ENCODE data around the gene SIL1. TPM values are rescaled to one million over a fixed set of nuclear protein-coding genes. Genes with fewer than 3 reads are reported as not detected.
A peak's percentile ranks its signal among the peaks of the same experiment; 100 is the strongest.

SIL1 gene
- total and polyA plus RNA-seq, 2 of the 8 experiments (the other 6 are each of a cell fraction or from before 2014, with no cell fraction given), result 8.3 to 12.8 TPM

DNA sequence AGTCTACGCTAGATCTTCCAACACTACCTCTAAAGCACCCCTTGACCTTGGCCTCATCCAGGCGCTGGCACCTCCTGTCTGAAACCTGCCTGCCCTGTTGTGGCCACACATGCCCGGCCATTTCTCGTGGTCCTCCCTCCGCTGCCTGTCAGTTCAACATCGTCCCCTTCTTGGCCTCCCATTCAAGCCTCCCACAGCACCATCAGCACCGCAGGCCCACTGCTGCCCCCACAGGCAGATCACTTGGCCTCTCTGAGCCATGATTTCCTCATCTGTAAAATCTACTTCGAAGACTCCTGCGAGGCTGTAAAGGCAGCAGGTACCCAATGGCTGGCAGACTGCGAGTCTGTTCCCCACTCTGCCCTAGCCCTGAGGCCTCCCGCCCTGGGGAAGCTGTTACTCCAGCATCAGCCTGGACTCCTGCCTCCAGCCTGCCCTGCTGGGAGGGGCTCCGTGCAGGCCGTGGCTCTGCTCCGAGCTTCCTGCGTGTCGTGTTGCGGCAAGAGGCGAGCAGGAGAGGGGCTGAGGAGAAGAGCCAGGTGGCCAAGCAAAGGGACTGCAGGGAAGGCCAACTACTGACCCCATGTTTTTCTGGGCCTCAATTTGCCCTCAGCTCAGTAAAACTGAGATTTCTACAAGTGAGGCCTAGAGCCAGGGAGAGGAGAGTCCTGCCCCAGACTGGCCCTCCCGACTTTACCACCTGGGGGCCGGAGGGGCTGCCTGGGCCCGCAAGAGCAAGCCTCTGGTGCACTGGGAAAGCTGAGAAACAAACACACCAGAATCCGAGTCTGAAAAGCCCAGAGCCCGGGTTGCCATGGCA lies 252.5 kb downstream of the SIL1 start:
- Histone ChIP-seq H3K23ac (ENCODE audit: insufficient read length) (no peak overlapping the region), H2BK120ac (replicated peaks; ENCODE audit: low read depth, low read length) (no peak overlapping the region), H3K4me2 (ENCODE audit: insufficient read depth in 1 of 2, low read depth in 2 of 2, low read length in 2 of 2) (no peak overlapping the region), H2BK20ac (ENCODE audit: low read length) (no peak overlapping the region), H3K4me1 (replicated peaks in 1 of 4; ENCODE audit: control insufficient read depth in 3 of 4, insufficient read depth in 4 of 4, low read length in 3 of 4) (peaks cover 0 to 24% (median 11%) of the 10 kb centered on the region in 4 experiments; a peak in 6 of 7 replicates), H3K4ac (replicated peaks; ENCODE audit: insufficient read length, low read depth, low read length) (no peak overlapping the region), H4K5ac (ENCODE audit: insufficient read length, low read depth, low read length) (no peak overlapping the region), H2BK5ac (ENCODE audit: low read depth, low read length) (no peak overlapping the region; the same call in 1 of the 2 replicates), H2AK5ac (ENCODE audit: low read depth, low read length) (no peak overlapping the region), H2BK12ac (ENCODE audit: low read depth, low read length) (no peak overlapping the region), H3K27me3 (replicated peaks in 1 of 4; ENCODE audit: control insufficient read depth in 3 of 4, extremely low read depth in 1 of 4, insufficient read depth in 3 of 4, low read length in 3 of 4) (no peaks in the 10 kb centered on the region), H3K14ac (ENCODE audit: insufficient read length) (no peak overlapping the region), H4K91ac (replicated peaks; ENCODE audit: insufficient read length, low read length) (no peak overlapping the region), H2BK15ac (ENCODE audit: low read length) (peak overlapping the region; percentile 48; the same call in 1 of the 2 replicates), H3K56ac (replicated peaks; ENCODE audit: insufficient read length, low read depth, low read length) (no peak overlapping the region), H3K23me2 (ENCODE audit: low read depth, low read length) (no peaks in the 10 kb centered on the region), H3K9ac (replicated peaks in 1 of 4; ENCODE audit: extremely low read depth in 1 of 4, low read depth in 3 of 4, low read length in 3 of 4) (no peak overlapping the region), H2AFZ (ENCODE audit: low read length) (no peak overlapping the region), H3K18ac (ENCODE audit: extremely low read depth, low read length) (peak overlapping the region; percentile 1; the same call in 1 of the 2 replicates), H4K8ac (ENCODE audit: extremely low read depth, insufficient read depth, low read length) (no peak overlapping the region; the same call in 1 of the 2 replicates), H3K4me3 (ENCODE audit: extremely low read depth in 1 of 4, insufficient read depth in 2 of 4, low read depth in 3 of 4, low read length in 4 of 4) (no peak overlapping the region), H4K20me1 (replicated peaks in 1 of 2; ENCODE audit: control insufficient read depth in 1 of 2, insufficient read depth in 2 of 2, low read length in 2 of 2) (peaks cover 0 to 3% of the 10 kb centered on the region in 2 experiments), H3K79me1 (ENCODE audit: low read depth, low read length) (no peaks in the 10 kb centered on the region), H3K9me3 (ENCODE audit: insufficient read depth in 2 of 2, low read depth in 1 of 2, low read length in 1 of 2) (no peaks in the 10 kb centered on the region), H3K27ac (ENCODE audit: low read depth, low read length) (no peak overlapping the region), H3K79me2 (ENCODE audit: control insufficient read depth in 1 of 2, insufficient read depth in 2 of 2, low read length in 2 of 2) (no peaks in the 10 kb centered on the region), H3K36me3 (ENCODE audit: control insufficient read depth in 2 of 4, insufficient read depth in 4 of 4, low read length in 3 of 4) (no peaks in the 10 kb centered on the region)
- ChIA-PET POLR2A (ENCODE audit: partially characterized antibody) (interaction anchor here (1.0 to 1.6 kb wide), 4 partner anchors 9 to 370 kb away, joined by 3 to 4 read pairs (median 3); partner anchors contain the start of gene MATR3), CTCF (ENCODE audit: partially characterized antibody) (interaction anchor here (0.6 to 3.1 kb wide), 16 partner anchors 10 to 323 kb away, joined by 3 to 19 read pairs (median 3); no protein-coding TSS in a partner anchor)
- FAIRE-seq (no peak), DNase-seq (ENCODE audit: low read depth in 1 of 2, low spot score in 2 of 2) (no peak)
- WGBS, 2 experiments (ENCODE audit: extremely low coverage in 1 of 2, insufficient coverage in 1 of 2, insufficient read length in 1 of 2, insufficient replicate concordance in 2 of 2, low coverage in 1 of 2, low lambda C conversion rate in 2 of 2, missing lambda C conversion rate in 1 of 2), result 80% methylated on average over 22 of the region's 23 CpGs; no CpG with 5 or more reads in 1 of the 2 experiments
- TF ChIP-seq, protein P1, sequence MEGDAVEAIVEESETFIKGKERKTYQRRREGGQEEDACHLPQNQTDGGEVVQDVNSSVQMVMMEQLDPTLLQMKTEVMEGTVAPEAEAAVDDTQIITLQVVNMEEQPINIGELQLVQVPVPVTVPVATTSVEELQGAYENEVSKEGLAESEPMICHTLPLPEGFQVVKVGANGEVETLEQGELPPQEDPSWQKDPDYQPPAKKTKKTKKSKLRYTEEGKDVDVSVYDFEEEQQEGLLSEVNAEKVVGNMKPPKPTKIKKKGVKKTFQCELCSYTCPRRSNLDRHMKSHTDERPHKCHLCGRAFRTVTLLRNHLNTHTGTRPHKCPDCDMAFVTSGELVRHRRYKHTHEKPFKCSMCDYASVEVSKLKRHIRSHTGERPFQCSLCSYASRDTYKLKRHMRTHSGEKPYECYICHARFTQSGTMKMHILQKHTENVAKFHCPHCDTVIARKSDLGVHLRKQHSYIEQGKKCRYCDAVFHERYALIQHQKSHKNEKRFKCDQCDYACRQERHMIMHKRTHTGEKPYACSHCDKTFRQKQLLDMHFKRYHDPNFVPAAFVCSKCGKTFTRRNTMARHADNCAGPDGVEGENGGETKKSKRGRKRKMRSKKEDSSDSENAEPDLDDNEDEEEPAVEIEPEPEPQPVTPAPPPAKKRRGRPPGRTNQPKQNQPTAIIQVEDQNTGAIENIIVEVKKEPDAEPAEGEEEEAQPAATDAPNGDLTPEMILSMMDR (IDR thresholded peaks at IDR 0.05; ENCODE audit: control extremely low read depth in 1 of 3, insufficient read depth in 1 of 3, low read depth in 1 of 3, low read length in 3 of 3), result peak in 1 of 3 experiments; percentile 30; a peak in 1 of 4 replicates
- TF ChIP-seq RAD21 (IDR thresholded peaks at IDR 0.05 in 1 of 2, conservative IDR thresholded peaks at IDR 0.05 in 1 of 2; ENCODE audit: low read depth in 2 of 2, low read length in 2 of 2), result peak; percentile 20; a peak in 2 of 4 replicates
- no peak for TF ChIP-seq KDM1A (IDR thresholded peaks at IDR 0.05; ENCODE audit: borderline replicate concordance, low read length)
